Body of pancreas (tissue), 4 donors: ENCODE results near the gene CYBB. TPM values are rescaled to one million over a fixed set of nuclear protein-coding genes. Genes with fewer than 3 reads are reported as not detected.

Source experiments
- ATAC-seq: fragments of 150-250 bp; one replicate; pipeline ENCODE4 v1.9.1; 2016
- DNase-seq, 4 donors: peaks; one replicate each; pipeline ENCODE4 v3.0.0-alpha.2; 2019
- H3K27ac ChIP-seq, 4 donors: fragments of 200-600 bp; sonication (generic); 1 replicate in 3 of 4; 2 replicates in 1 of 4; pipeline versions ENCODE4 v1.5.1 to v1.6.1; 2016 to 2019; ENCODE audit warnings: mild to moderate bottlenecking in 1 of 4, mixed read lengths in 1 of 4, moderate library complexity in 1 of 4
- H3K27me3 ChIP-seq, 2 donors: fragments of 200-600 bp; sonication (generic); one replicate each; pipeline ENCODE4 v1.6.0; 2016; ENCODE audit warnings: mild to moderate bottlenecking in 1 of 2
- H3K36me3 ChIP-seq, 2 donors: fragments of 200-600 bp; sonication (generic); replicated peaks in 1 of 2; 2 replicates each; pipeline ENCODE4 v1.5.1; 2016; ENCODE audit warnings: low read depth in 2 of 2; ENCODE audit not compliant: insufficient read depth in 1 of 2
- H3K4me1 ChIP-seq: fragments of 200-600 bp; sonication (generic); one replicate; pipeline ENCODE4 v1.6.0; 2016
- H3K4me3 ChIP-seq, 2 donors: fragments of 200-600 bp; sonication (generic); 1 replicate in 1 of 2; 2 replicates in 1 of 2; pipeline ENCODE4 v1.5.1; 2016 to 2019
- H3K9me3 ChIP-seq, 3 donors: fragments of 200-600 bp; sonication (generic); 1 replicate in 2 of 3; 2 replicates in 1 of 3; pipeline ENCODE4 v1.5.1; 2016
- POLR2A ChIP-seq, 3 donors: fragments of 450-650 bp; IDR thresholded peaks; one replicate each; pipeline ENCODE4 v1.6.1; 2016; ENCODE audit warnings: antibody characterized with exemption in 3 of 3, mild to moderate bottlenecking in 2 of 3
- WGBS, 2 donors: methylation state at CpG; one replicate each; pipeline ENCODE4 v1.1.5; 2017; 5-methylcytosine and 5-hydroxymethylcytosine counted together
- intact Hi-C: fragments of 100-400 bp; cut with DNase I; formaldehyde crosslinking; loops from one replicate; pipeline ENCODE4 v1.15.1; 2023
- total RNA-seq, 2 donors: library from RNA; depleted of rRNA; stranded (reverse); fragments of >200 nt; gene quantifications; one replicate each; pipeline ENCODE4 v1.1.0, GENCODE V29; 2016
- TF ChIP-seq, protein P1 (sequence below), 7 experiments: fragments of 450-650 bp in 4 of 7; fragments of 200-600 bp in 3 of 7; sonication (generic) in 3 of 7; IDR thresholded peaks; one replicate each; pipeline ENCODE4 v1.5.1; 2016 to 2019; ENCODE audit warnings: antibody characterized with exemption in 7 of 7

The CYBB gene
- total RNA-seq = 10 to 100 TPM in 1 of 2 donors, 1 to 10 TPM in 1; 3.6 to 11.2 TPM

- H3K27ac ChIP-seq = no peak within 1 kb of the TSS
- H3K27me3 ChIP-seq = no peaks in the 10 kb centered on the region
- TF ChIP-seq, protein P1, sequence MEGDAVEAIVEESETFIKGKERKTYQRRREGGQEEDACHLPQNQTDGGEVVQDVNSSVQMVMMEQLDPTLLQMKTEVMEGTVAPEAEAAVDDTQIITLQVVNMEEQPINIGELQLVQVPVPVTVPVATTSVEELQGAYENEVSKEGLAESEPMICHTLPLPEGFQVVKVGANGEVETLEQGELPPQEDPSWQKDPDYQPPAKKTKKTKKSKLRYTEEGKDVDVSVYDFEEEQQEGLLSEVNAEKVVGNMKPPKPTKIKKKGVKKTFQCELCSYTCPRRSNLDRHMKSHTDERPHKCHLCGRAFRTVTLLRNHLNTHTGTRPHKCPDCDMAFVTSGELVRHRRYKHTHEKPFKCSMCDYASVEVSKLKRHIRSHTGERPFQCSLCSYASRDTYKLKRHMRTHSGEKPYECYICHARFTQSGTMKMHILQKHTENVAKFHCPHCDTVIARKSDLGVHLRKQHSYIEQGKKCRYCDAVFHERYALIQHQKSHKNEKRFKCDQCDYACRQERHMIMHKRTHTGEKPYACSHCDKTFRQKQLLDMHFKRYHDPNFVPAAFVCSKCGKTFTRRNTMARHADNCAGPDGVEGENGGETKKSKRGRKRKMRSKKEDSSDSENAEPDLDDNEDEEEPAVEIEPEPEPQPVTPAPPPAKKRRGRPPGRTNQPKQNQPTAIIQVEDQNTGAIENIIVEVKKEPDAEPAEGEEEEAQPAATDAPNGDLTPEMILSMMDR (IDR thresholded peaks at IDR 0.05) = no peak
- TF ChIP-seq POLR2A (IDR thresholded peaks at IDR 0.05) = peak in 1 of 3 donors; percentile 31
- H3K4me1 ChIP-seq = no peaks in the 10 kb centered on the region
- ATAC-seq = no peak
- H3K4me3 ChIP-seq = no peak within 1 kb of the TSS
- H3K9me3 ChIP-seq = no peaks in the 10 kb centered on the region
- 64 to 77% methylated on average over 2 of the region's 2 CpGs for WGBS, 2 donors
- intact Hi-C loops = no loop called here
- no peaks in the 10 kb centered on the region for H3K36me3 ChIP-seq
- no peak for DNase-seq
Observed at GRCh38 chrX:37779857-37780256, at the start of gene CYBB. CYBB (plus strand) TSS chrX:37780059; CDS start chrX:37780078, 19 bp downstream.

DNA sequence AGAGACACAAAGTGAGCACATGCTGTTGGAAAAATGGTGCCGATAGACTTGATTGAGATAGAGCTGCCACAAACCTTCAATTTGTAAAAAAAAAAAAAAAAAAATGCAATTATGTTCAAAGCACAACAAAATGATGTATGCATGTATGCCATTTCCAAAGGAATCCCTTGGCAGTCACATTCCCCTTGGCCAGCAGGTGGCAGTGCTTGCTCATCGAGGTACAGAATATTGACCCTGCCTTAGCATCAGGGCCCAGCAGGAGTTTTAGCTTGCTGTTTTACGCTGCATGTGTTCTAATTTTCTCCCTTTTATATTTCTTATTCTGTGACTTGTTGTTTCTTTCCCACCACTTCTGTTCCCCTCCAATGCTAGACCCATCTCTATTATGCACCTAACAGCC, 34.5 kb upstream of the CYBB start:
- no peaks in the 10 kb centered on the region for H3K36me3 ChIP-seq
- H3K4me3 ChIP-seq = no peak overlapping the region
- no peaks in the 10 kb centered on the region for H3K4me1 ChIP-seq
- DNase-seq (peak; percentile 65 to 82 (median 70)), ATAC-seq (peak; percentile 52)
- no peaks in the 10 kb centered on the region for H3K27me3 ChIP-seq
- 23 to 26% methylated on average over 3 of the region's 3 CpGs for WGBS, 2 donors
- intact Hi-C loops = loop anchor here (5.0 kb wide), 1 partner anchor 427 kb away; no protein-coding TSS in a partner anchor
- TF ChIP-seq, protein P1 (IDR thresholded peaks at IDR 0.05) = peak; percentile 47 to 85 (median 70)
- no peak for TF ChIP-seq POLR2A (IDR thresholded peaks at IDR 0.05)
- H3K27ac ChIP-seq = no peak overlapping the region
- no peaks in the 10 kb centered on the region for H3K9me3 ChIP-seq

GRCh38 chrX:37745835-37746217, 34.0 kb upstream of the CYBB start:
- Histone ChIP-seq H3K9me3 (no peaks in the 10 kb centered on the region), H3K27me3 (no peaks in the 10 kb centered on the region), H3K36me3 (no peaks in the 10 kb centered on the region), H3K27ac (no peak overlapping the region), H3K4me3 (no peak overlapping the region), H3K4me1 (no peaks in the 10 kb centered on the region)
- intact Hi-C loops = loop anchor here (5.0 kb wide), 1 partner anchor 426 kb away; no protein-coding TSS in a partner anchor
- TF ChIP-seq, protein P1 (IDR thresholded peaks at IDR 0.05) = no peak
- TF ChIP-seq POLR2A (IDR thresholded peaks at IDR 0.05) = no peak
- WGBS, 2 donors = 64 to 86% methylated on average over 1 of the region's 1 CpG
- DNase-seq = peak in 1 of 4 donors; percentile 2
- no peak for ATAC-seq

GRCh38 chrX:37746218-37746941, 33.5 kb upstream of the CYBB start:
- Histone ChIP-seq H3K4me3 (no peak overlapping the region), H3K4me1 (no peaks in the 10 kb centered on the region), H3K27ac (no peak overlapping the region), H3K9me3 (no peaks in the 10 kb centered on the region), H3K36me3 (no peaks in the 10 kb centered on the region), H3K27me3 (no peaks in the 10 kb centered on the region)
- no peak for TF ChIP-seq POLR2A (IDR thresholded peaks at IDR 0.05)
- TF ChIP-seq, protein P1 (IDR thresholded peaks at IDR 0.05) = no peak
- ATAC-seq (no peak), DNase-seq (peak in 1 of 4 donors; percentile 3)
- intact Hi-C loops = loop anchor here (5.0 kb wide), 1 partner anchor 426 kb away; no protein-coding TSS in a partner anchor
- WGBS, 2 donors = 76 to 79% methylated on average over 3 to 5 of the region's 7 CpGs
